ENCODE measurements around the gene ADAD1.
"Not testable (repeated sequence)": the region's sequence is repeated elsewhere in the genome, so short reads cannot be mapped to it uniquely, and the experiment has no call there.

The ADAD1 gene

DNA sequence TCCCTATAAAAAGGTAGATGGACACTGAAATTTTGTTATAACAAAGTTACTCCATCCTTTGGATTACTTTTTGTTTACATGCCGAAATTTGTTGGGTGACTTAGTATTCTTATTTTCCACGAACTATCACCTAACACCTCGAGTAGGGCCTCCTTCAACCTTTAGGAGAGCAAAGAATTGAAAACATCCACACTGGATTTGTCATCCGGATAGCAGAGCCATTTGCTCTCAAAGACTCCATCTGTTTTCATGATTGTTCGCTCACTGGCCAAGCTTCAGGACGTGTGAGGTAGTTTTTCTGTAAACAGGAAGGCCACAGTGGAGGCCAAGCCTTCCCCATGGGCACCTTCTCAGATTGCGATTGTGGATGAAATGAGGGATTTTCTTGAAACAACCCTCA is at the start of gene ADAD1:
Gene ADAD1, plus strand, starts transcription at position 301 of the 400 bp plus-strand sequence. CDS start 1,059 bp downstream, outside the sequence.
- no peak for DNase-seq

- DNase-seq = no peak
Measured at GRCh38 chr4:122329876-122330565, 48.8 kb upstream of the ADAD1 start.

DNA sequence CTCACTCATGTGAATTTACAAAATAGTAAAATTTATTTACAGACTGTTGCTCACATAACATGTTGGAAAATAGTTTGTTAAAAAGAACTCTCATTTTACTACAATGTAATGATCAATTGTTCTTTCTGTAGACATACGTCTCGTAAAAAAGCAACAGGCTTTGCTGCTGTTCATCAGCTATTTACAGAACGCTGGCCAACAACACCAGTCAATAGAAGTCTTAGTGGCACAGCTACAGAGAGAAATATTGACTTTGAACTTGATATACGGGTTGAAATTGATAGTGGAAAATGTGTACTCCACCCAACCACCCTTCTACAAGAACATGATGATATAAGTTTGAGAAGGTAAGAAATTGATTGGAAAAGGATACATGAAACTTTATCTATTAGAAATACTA is 47.6 kb upstream of the ADAD1 start:
- no peak for DNase-seq

GRCh38 chr4:122334828-122335227 is 44.0 kb upstream of the ADAD1 start:
- no peak for DNase-seq

- no peak for DNase-seq
Measured at GRCh38 chr4:122341886-122342285, 36.9 kb upstream of the ADAD1 start.

DNA sequence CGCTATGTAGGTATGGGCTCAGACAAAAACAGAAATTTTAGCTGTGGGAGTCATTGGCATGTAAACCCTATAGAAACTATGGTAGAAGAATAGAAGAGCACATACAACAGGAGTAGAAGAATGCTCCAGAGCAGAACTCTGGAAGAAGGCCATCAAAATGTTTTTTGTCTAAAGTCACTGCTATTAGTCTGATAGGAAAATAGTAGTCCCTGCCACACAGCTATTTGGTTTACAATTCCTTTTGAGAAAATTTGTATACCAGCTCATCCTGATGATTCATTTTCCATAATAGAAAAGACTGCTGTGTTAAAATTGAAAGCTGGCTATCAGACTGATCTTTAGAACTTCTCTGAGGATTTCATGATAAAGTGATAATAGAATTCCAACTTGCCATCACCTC is 32.8 kb upstream of the ADAD1 start:
- no peak for DNase-seq

- no peak for DNase-seq
Measured at GRCh38 chr4:122346503-122346902, 32.3 kb upstream of the ADAD1 start.

DNA sequence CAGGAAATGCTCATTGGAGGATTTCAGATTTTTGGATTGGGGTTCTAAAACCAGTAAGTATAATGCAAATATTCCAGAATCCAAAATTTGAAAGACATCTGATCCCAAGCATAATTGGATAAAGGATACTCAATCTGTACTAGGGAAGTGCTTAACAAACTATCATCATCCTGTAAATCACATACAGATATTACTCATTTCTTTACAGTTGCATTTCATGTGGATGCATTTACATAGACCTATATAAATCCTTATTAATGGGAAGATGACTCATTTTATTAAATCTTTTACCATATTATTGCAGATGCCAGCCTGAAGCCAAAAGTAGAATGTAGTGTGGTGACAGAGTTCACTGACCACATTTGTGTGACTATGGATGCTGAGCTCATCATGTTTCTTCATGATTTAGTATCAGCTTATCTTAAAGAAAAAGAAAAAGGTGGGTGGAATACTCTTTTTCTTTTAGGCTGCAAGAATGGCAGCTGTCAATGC is 22.4 kb upstream of the ADAD1 start:
- DNase-seq = no peak

- DNase-seq = no peak
Measured at GRCh38 chr4:122360754-122361153, 18.1 kb upstream of the ADAD1 start.

GRCh38 chr4:122364700-122365404 is 14.0 kb upstream of the ADAD1 start:
- DNase-seq = no peak

DNA sequence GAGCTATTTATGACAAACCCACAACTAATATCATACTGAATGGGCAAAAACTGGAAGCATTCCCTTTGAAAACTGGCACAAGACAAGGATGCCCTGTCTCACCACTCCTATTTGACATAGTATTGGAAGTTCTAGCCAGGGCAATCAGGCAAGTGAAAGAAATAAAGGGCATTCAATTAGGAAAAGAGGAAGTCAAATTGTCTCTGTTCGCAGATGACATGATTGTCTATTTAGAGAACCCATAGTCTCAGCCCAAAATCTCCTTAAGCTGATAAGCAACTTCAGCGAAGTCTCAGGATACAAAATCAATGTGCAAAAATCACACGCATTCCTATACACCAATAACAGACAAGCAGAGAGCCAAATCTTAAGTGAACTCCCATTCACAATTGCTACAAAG is 10.0 kb upstream of the ADAD1 start:
- not testable (repeated sequence) for DNase-seq

DNA sequence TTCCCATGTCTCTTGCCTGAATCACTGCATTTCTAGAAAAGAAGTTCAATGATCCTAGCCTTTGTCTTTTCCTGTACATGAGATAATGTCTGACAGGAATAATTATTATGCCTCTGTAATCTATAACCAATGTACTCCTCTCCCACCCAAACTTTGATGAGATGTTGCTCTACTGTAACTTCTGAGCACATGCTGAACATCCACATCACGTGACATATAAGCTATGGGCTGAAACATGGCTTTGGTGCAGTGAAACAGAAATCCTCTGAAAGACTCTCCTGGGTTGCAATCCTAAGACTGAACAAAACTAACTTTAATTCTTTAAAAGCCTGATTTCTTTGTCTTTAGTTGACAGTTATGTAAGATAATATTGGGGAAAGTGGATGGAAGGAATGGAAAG is 1.5 kb upstream of the ADAD1 start:
- no peak for DNase-seq

GRCh38 chr4:122379239-122379638 is 428 bp downstream of the ADAD1 start:
- DNase-seq = no peak

- no peak for DNase-seq
Measured at GRCh38 chr4:122383341-122383740, 4.5 kb downstream of the ADAD1 start.

GRCh38 chr4:122384245-122384644 is 5.4 kb downstream of the ADAD1 start:
- DNase-seq = no peak

DNA sequence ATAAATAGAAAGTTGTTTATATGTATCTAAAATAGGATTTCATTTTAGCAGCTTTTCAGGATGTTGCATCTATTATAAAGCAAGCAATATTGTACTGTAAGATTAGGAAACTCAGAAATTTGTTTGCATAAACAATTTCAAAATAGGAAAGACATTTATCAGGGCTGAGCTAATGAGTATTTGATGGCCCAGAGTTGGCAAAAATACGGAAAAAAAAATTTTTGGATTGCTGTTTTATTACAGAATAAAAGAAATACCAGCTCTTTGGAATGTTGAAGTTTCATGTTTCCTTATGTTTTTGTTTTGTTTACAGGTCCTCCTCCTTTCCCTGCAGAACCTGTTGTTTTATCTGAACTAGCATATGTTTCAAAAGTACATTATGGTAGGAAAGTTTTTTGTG is 14.5 kb downstream of the ADAD1 start:
- no peak for DNase-seq

- no peak for DNase-seq
Measured at GRCh38 chr4:122403861-122404260, 25.1 kb downstream of the ADAD1 start.

GRCh38 chr4:122412547-122412946 is 33.7 kb downstream of the ADAD1 start:
- no peak for DNase-seq

GRCh38 chr4:122423246-122423645 is 44.4 kb downstream of the ADAD1 start:
- no peak for DNase-seq

GRCh38 chr4:122431351-122431750 is 52.5 kb downstream of the ADAD1 start:
- no peak for DNase-seq

- no peak for DNase-seq
Measured at GRCh38 chr4:122434285-122434684, 55.5 kb downstream of the ADAD1 start.

DNA sequence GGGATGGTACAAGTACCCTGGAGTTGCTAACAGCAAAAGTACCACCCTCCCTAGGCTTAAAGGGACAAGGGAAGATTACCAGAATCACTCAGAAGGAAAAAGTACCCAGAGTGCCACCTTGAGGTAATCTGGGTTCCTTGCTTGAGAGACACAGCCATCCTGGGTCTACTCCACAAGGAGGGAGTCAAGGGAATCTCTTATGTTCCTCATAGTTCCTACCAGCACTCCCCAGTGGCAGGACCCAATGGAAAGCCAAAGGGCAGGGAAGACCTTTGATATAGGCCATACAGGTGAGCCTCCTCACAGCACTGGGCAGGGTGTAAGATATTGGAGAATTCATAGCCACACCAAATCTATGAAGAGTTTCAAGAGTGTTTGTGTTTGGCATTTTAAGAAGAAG is 72.0 kb downstream of the ADAD1 start:
- no peak for DNase-seq

DNA sequence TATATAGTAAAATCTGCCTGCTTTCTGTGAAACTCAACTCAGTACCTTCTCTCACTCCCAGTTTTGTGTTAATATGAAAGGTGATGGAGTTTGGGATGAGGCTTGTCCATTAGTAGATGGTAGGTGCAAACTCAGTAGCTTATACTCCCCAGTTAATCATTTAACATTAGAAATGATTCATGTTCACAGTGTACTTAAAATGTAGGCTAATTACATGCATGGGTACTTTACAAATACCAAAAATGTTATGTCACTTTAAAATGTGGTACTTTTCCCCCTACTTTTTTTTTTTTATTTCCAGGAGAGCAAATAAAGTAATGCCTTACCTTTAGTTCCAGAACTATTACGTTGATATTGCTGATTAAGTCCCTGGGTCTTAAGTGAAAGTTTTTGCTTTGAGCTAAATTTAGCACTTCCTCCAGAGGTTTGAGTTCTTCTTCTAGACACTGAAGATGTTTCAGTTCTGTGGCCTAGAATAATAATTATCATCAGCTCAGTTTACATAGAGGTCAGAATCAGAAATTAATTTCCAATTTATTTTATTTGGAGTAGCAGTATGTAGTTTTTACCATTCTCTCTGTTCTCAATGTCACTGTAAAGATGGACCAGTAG is 74.7 kb downstream of the ADAD1 start:
- DNase-seq = no peak
